T1000 (cell line): ENCODE results near the gene ABCG1.
"Not testable (repeated sequence)": the region's sequence is repeated elsewhere in the genome, so short reads cannot be mapped to it uniquely, and the experiment has no call there.

Source experiments
- DNase-seq: peaks from one replicate; lab custom pipeline; 2025; ENCODE audit warnings: mixed read lengths; lab: John Stamatoyannopoulos, UW

ABCG1 gene

GRCh38 chr21:42291003-42291750 is 72.2 kb downstream of the ABCG1 start:
- DNase-seq: no peak

DNA sequence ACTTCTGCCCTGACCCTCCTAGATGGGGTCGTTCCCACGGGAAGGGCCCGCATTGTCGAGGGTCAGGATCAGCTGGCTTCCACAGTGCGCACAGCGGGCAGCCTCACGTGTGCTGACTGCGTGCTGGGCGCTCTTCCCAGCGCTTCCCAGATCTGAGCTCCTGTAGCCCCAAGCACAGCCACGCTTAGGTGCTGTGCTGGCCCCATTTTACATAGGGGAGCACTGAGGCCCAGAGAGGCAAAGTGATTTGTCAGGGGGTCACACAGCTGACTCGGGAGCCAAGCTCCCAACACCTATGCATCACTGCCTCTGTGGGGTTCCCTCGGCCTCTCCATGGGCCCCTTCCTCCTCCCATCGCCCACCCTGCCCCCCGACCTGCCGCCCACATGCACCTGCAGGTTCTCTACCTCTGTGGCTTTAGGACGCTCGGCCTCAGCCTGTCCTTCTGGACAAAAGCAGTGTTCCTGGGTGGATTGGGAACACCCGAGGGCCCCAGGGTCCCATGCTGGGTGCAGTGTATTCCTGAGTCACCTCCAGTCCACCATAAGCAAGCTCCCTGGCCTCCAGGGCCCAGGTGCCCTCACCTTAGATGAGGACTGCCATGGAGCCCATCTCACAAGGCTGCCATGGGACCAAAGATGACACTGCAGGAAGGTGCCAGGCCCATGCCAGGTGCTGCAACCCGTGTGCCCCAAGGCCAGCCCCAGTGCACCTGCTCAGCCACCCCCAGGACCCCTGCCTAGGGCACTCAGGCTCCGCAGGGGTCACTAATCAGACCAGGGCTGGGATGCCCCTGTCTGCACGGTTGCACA is 73.0 kb downstream of the ABCG1 start:
- DNase-seq: no peak

GRCh38 chr21:42292563-42293142 is 73.7 kb downstream of the ABCG1 start:
- not testable (repeated sequence) for DNase-seq

GRCh38 chr21:42293649-42294272 is 74.8 kb downstream of the ABCG1 start:
- DNase-seq: no peak

GRCh38 chr21:42294273-42294880 is 75.4 kb downstream of the ABCG1 start:
- no peak for DNase-seq

- DNase-seq: no peak
These were observed 76.9 kb downstream of the ABCG1 start for GRCh38 chr21:42295845-42296244.

- DNase-seq: no peak
These were observed 77.6 kb downstream of the ABCG1 start for GRCh38 chr21:42296501-42296900.

- no peak for DNase-seq
These were observed 78.4 kb downstream of the ABCG1 start for GRCh38 chr21:42297377-42297776.

DNA sequence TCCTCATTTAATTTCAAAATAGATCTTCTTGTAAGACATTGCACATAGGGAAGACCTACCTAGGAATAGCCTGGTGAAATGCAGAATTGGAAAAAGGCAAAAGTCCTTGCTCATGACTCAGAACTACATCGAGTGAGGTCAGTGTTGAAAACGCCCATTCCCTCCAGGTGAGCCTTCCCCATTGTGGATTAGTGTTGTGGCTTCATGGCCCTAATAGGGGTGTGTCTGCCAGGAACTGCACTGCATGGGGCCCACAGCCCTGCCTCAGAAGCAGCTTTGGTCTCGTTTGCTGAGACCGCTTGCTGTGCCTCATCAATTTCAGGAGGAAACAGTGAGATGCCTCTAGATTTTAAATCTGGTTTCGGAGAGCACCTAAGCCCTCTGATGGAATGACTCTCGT is 79.3 kb downstream of the ABCG1 start:
- DNase-seq: no peak

DNA sequence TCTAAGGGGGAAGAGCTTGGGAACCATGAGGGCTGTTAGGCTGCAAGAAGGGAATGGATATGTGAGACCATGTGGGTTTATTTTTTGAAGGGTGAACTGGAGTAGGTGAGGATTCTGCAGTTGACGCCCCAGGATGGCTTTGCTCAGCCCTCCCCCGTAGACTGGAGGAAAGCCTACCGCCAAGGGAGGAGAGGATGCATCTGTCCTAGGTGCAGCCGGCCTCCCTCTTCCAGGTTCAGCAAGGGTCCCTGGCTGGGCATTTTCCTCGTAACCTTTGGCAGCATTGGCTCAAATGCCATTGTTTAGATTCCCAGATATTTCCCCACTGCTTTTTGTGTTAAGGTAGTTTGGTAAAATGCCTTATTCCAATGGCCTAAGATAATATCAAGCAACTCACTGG is 79.7 kb downstream of the ABCG1 start:
- no peak for DNase-seq

DNA sequence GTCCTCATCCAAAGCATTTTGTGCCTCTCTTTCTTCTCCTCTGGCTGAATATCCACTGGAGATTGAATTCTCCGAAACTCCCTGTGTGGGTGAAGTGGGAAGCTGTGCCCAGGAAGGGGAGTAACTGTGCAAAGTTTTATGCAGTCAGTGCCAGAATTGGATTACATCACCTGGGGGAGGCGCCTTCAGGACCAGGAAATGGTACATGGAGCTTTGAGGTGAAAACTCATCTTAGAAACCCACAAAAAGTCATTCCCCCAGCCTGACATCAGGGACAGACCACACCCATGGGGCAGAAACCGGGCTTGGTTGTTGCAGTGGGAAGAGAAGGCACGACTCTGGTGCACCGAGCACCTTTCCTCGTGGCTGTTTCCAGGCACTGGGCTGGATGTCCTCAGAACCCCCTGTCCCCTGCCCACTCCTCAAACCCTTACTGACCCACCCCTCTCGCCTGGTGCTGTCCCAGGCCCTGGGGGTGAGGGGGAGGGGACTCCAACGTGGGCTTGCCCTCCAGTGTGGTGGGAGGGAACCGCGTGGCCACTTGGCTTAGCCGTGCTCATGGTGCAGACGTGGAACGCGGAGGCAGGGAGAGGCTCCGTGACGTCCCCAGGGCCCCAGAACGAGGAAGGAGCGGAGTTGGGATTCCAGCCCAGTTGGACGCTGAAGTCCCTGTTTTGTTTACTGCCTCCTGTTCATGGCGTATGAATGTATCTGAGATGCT is 80.5 kb downstream of the ABCG1 start:
- DNase-seq: no peak

- no peak for DNase-seq
These were observed 81.2 kb downstream of the ABCG1 start for GRCh38 chr21:42300045-42300583.

- DNase-seq: no peak
These were observed 82.0 kb downstream of the ABCG1 start for GRCh38 chr21:42300956-42301355.

DNA sequence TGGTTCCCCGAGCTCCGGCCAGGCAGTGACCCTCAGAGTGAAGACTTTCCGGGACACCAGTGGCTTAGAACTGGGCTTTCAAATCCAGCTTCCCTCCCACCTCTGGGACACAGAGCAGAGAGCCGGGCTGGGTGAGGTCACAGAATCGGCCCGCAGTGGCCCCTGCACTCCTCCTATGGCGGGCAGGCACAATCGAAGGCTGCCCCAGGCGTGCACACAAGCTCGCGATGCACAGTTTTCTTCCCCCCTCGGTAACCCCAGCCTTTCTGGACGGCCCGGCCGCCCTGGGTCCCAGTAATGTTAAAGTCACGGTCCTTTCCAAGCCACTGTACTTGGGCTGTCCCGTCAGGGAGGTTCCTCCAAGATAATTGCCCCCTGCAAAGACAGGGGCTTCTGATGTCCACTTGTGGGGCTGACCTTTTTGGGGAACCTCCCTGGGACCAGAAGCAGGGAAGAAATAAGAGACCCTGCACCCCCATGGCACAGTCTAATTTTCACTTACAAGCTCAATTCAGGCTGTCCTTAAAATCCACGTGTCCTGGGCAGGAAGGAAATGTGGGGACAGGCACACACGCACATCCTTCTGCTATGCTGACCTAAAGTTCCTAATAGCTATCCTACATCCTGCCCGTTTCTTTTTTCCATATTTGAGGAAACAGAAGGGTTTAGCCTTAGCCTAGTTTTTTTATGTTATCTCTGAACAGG is 82.6 kb downstream of the ABCG1 start:
- DNase-seq: no peak

- no peak for DNase-seq
These were observed 83.2 kb downstream of the ABCG1 start for GRCh38 chr21:42302076-42302650.

DNA sequence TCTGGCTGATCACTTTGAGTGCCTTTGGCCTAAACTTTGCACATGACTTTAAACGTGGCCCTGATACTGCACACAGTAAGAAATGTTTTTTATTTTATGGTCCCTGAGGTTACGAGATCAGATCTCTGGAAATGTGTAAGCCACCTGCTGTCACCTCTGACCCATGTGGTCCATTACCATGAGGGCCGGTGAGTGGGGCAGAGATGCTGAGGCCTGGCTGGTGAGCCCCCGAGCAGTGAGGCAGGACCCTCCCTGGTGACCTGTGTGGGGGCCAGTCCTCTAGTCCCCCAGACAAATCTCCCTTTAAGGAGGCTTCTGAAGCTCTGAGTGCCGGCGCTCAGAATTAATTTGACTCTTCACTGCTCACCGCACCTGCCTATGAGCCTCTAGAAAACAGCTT is 83.9 kb downstream of the ABCG1 start:
- no peak for DNase-seq

DNA sequence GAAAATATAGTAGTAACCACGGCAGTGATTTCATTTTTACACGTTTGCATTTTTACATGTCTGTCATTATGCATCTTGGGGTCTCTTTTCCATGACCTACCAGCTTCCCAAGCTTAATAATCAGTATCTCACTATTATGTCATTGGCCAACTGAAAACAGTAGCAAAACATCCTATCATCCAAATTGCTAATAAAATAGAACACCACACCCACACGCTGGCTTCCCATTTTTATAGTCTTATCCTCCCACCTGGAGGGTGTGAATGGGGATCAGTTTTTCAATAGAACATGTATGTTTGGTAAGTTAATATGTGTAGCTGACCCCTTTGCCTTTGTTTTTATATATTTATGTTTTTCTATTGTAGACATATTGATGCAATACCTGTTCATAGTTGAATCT is 84.5 kb downstream of the ABCG1 start:
- DNase-seq: no peak

GRCh38 chr21:42304556-42305454 is 85.9 kb downstream of the ABCG1 start:
- no peak for DNase-seq

GRCh38 chr21:42305707-42306147 is 86.8 kb downstream of the ABCG1 start:
- no peak for DNase-seq
